T-cell (primary cell): ENCODE measurements around the gene DLX1. TPM values are rescaled to one million over a fixed set of nuclear protein-coding genes. Genes with fewer than 3 reads are reported as not detected.
A peak's percentile ranks its signal among the peaks of the same experiment; 100 is the strongest.

Experiments used
- ATAC-seq, 4 experiments: fragments of 200-7000 bp in 3 of 4; fragments of 150-1000 bp in 1 of 4; cut with Tn5 transposase; replicated peaks in 1 of 4; 1 replicate in 3 of 4; 2 replicates in 1 of 4; pipeline ENCODE4 v1.10.0; 2021; ENCODE audit warnings: moderate library complexity in 3 of 4, mild to moderate bottlenecking in 2 of 4, moderate number of reproducible peaks in 1 of 4
- CTCF ChIA-PET, 2 donors: fragments of 300-600 bp; sonication (Branson Sonifier 250); formaldehyde crosslinking; loops; one replicate each; lab custom pipeline; 2022; ENCODE audit warnings: antibody characterized with exemption in 2 of 2; lab: Charles Lee
- POLR2A ChIA-PET, 2 donors: fragments of 300-600 bp; sonication (Branson Sonifier 250); formaldehyde crosslinking; loops; one replicate each; lab custom pipeline; 2022; ENCODE audit warnings: antibody characterized with exemption in 2 of 2; lab: Charles Lee
- DNase-seq, 35 experiments: peaks; one replicate each; pipeline versions ENCODE4 v3.0.0 to v3.0.0-alpha.2; 2013 to 2023
- H3K27ac ChIP-seq: one replicate; pipeline ENCODE4 v1.5.1; 2013; ENCODE audit warnings: low read length
- H3K27me3 ChIP-seq, 2 experiments: replicated peaks in 1 of 2; 1 replicate in 1 of 2; 2 replicates in 1 of 2; pipeline versions ENCODE4 v1.6.1 to v1.7.0; 2013; ENCODE audit warnings: low read length in 1 of 2, mixed read lengths in 1 of 2; ENCODE audit not compliant: control insufficient read depth in 2 of 2, insufficient read depth in 2 of 2; ENCODE audit errors: extremely low read depth in 1 of 2
- H3K36me3 ChIP-seq, 2 donors: 1 replicate in 1 of 2; 2 replicates in 1 of 2; pipeline versions ENCODE4 v1.6.1 to v1.7.0; 2013; ENCODE audit warnings: low read length in 1 of 2; ENCODE audit not compliant: control insufficient read depth in 2 of 2, insufficient read depth in 1 of 2; ENCODE audit errors: extremely low read depth in 1 of 2
- H3K4me1 ChIP-seq, 2 experiments: 1 replicate in 1 of 2; 2 replicates in 1 of 2; pipeline versions ENCODE4 v1.6.1 to v1.7.0; 2013; ENCODE audit warnings: low read length in 2 of 2, mixed read lengths in 1 of 2; ENCODE audit not compliant: insufficient read depth in 2 of 2, control insufficient read depth in 1 of 2; ENCODE audit errors: extremely low read depth in 1 of 2
- H3K4me3 ChIP-seq, 2 donors: 1 replicate in 1 of 2; 2 replicates in 1 of 2; pipeline versions ENCODE4 v1.5.1 to v1.7.0; 2013; ENCODE audit warnings: mild to moderate bottlenecking in 2 of 2, low read length in 1 of 2, moderate library complexity in 1 of 2; ENCODE audit not compliant: control insufficient read depth in 1 of 2; ENCODE audit errors: extremely low read depth in 1 of 2
- H3K9me3 ChIP-seq: 2 replicates; pipeline ENCODE4 v1.7.0; 2013
- H3K27ac Mint-ChIP-seq, 2 donors: one replicate each; pipeline ENCODE4 v1.8.0; 2020 to 2021; ENCODE audit warnings: mild to moderate bottlenecking in 2 of 2, mixed read lengths in 2 of 2
- H3K27me3 Mint-ChIP-seq, 2 donors: one replicate each; pipeline ENCODE4 v1.8.0; 2021 to 2022; ENCODE audit warnings: mixed read lengths in 2 of 2
- H3K36me3 Mint-ChIP-seq: one replicate; pipeline ENCODE4 v1.8.0; 2021; ENCODE audit warnings: mixed read lengths
- H3K4me1 Mint-ChIP-seq, 3 donors: one replicate each; pipeline ENCODE4 v1.8.0; 2020 to 2022; ENCODE audit warnings: mixed read lengths in 3 of 3, mild to moderate bottlenecking in 1 of 3
- H3K4me3 Mint-ChIP-seq, 3 donors: one replicate each; pipeline ENCODE4 v1.8.0; 2020 to 2022; ENCODE audit warnings: mild to moderate bottlenecking in 3 of 3, mixed read lengths in 3 of 3, moderate library complexity in 3 of 3
- H3K9me3 Mint-ChIP-seq, 3 donors: one replicate each; pipeline ENCODE4 v1.8.0; 2020 to 2022; ENCODE audit warnings: mixed read lengths in 3 of 3
- WGBS: methylation state at CpG from one replicate; pipeline ENCODE4 v1.1.5; 2013; ENCODE audit warnings: missing lambda C conversion rate; ENCODE audit not compliant: insufficient coverage; 5-methylcytosine and 5-hydroxymethylcytosine counted together
- total RNA-seq, 35 experiments: library from RNA in 6 of 35; stranded (reverse) in 6 of 35; fragments of 120-200 nt in 1 of 35; gene quantifications; one replicate each; pipeline versions ENCODE4 v1.2.1 to v1.2.4 and lab custom pipeline; 2013 to 2026

Gene DLX1
- total RNA-seq, 5 donors from 2014 or later (not counting 1 experiment from before 2014, with no cell fraction given) = not detected

- peaks cover 74 to 89% of the 10 kb centered on the region in 2 donors for H3K27me3 Mint-ChIP-seq
- ChIA-PET CTCF (interaction anchor here in 1 of 2 donors (0.6 to 1.0 kb wide), 3 partner anchors 9 to 376 kb away, joined by 3 to 4 read pairs (median 3); no protein-coding TSS in a partner anchor), POLR2A (interaction anchor here in 1 of 2 donors (0.6 kb wide), 1 partner anchor 33 kb away, joined by 3 read pairs; no protein-coding TSS in a partner anchor)
- Histone ChIP-seq H3K9me3 (no peaks in the 10 kb centered on the region), H3K27me3 (peaks cover 18 to 87% of the 10 kb centered on the region in 2 experiments), H3K36me3 (no peaks in the 10 kb centered on the region), H3K27ac (no peak overlapping the region), H3K4me1 (peaks cover 12 to 61% of the 10 kb centered on the region in 2 experiments), H3K4me3 (no peak overlapping the region)
- H3K36me3 Mint-ChIP-seq = peaks cover 3% of the 10 kb centered on the region
- DNase-seq (peak in 2 of 35 experiments; percentile 2 to 25), ATAC-seq (no peak)
- H3K4me1 Mint-ChIP-seq = peaks cover 38 to 50% (median 48%) of the 10 kb centered on the region in 3 donors
- H3K9me3 Mint-ChIP-seq = no peaks in the 10 kb centered on the region
- H3K4me3 Mint-ChIP-seq = peak overlapping the region in 1 of 3 donors; percentile 70
- no peak overlapping the region for H3K27ac Mint-ChIP-seq
- 16% methylated on average over 9 of the region's 14 CpGs for WGBS
These were observed 3.0 kb upstream of the DLX1 start for GRCh38 chr2:172082105-172082943.

GRCh38 chr2:172082944-172083627 lies 2.2 kb upstream of the DLX1 start:
- Mint-ChIP-seq H3K9me3 (no peaks in the 10 kb centered on the region), H3K27ac (peak overlapping the region in 1 of 2 donors; percentile 24), H3K36me3 (peaks cover 3% of the 10 kb centered on the region), H3K4me1 (peaks cover 46 to 57% (median 55%) of the 10 kb centered on the region in 3 donors), H3K4me3 (peak overlapping the region in 2 of 3 donors; percentile 56 to 70), H3K27me3 (peaks cover 80 to 95% of the 10 kb centered on the region in 2 donors)
- H3K4me1 ChIP-seq = peaks cover 12 to 69% of the 10 kb centered on the region in 2 experiments
- H3K27me3 ChIP-seq = peaks cover 18 to 94% of the 10 kb centered on the region in 2 experiments
- no peak overlapping the region for H3K27ac ChIP-seq
- H3K4me3 ChIP-seq = peak overlapping the region in 1 of 2 donors; percentile 2
- no peaks in the 10 kb centered on the region for H3K36me3 ChIP-seq
- DNase-seq (peak in 2 of 35 experiments; percentile 3 to 29), ATAC-seq (no peak)
- 13% methylated on average over 37 of the region's 42 CpGs for WGBS
- CTCF ChIA-PET = interaction anchor here (0.6 to 2.6 kb wide), 2 partner anchors 20 to 594 kb away, joined by 3 to 9 read pairs; partner anchors contain the start of gene DLX2 (in 1 of the 2)
- POLR2A ChIA-PET = interaction anchor here in 1 of 2 donors (0.6 kb wide), 1 partner anchor 32 kb away, joined by 3 read pairs; no protein-coding TSS in a partner anchor
- no peaks in the 10 kb centered on the region for H3K9me3 ChIP-seq

GRCh38 chr2:172083628-172084394 lies 1.5 kb upstream of the DLX1 start:
- CTCF ChIA-PET = interaction anchor here (0.6 to 2.6 kb wide), 2 partner anchors 20 to 593 kb away, joined by 3 to 9 read pairs; partner anchors contain the start of gene DLX2 (in 1 of the 2)
- no peaks in the 10 kb centered on the region for H3K9me3 Mint-ChIP-seq
- H3K36me3 ChIP-seq = no peaks in the 10 kb centered on the region
- H3K4me3 Mint-ChIP-seq = peak overlapping the region in 2 of 3 donors; percentile 56 to 70
- POLR2A ChIA-PET = no interaction called here
- H3K4me3 ChIP-seq = peak overlapping the region in 1 of 2 donors; percentile 74
- H3K27ac ChIP-seq = no peak overlapping the region
- 11% methylated on average over 9 of the region's 23 CpGs for WGBS
- H3K9me3 ChIP-seq = no peaks in the 10 kb centered on the region
- peaks cover 12 to 74% of the 10 kb centered on the region in 2 experiments for H3K4me1 ChIP-seq
- peaks cover 82 to 96% of the 10 kb centered on the region in 2 donors for H3K27me3 Mint-ChIP-seq
- DNase-seq (peak in 2 of 35 experiments; percentile 16 to 29), ATAC-seq (no peak)
- peaks cover 18 to 96% of the 10 kb centered on the region in 2 experiments for H3K27me3 ChIP-seq
- H3K36me3 Mint-ChIP-seq = peaks cover 3% of the 10 kb centered on the region
- H3K4me1 Mint-ChIP-seq = peaks cover 53 to 62% (median 57%) of the 10 kb centered on the region in 3 donors
- H3K27ac Mint-ChIP-seq = peak overlapping the region in 1 of 2 donors; percentile 24

- H3K9me3 ChIP-seq = no peaks in the 10 kb centered on the region
- Mint-ChIP-seq H3K36me3 (peaks cover 3% of the 10 kb centered on the region), H3K27me3 (peaks cover 80 to 94% of the 10 kb centered on the region in 2 donors), H3K9me3 (no peaks in the 10 kb centered on the region), H3K27ac (no peak overlapping the region), H3K4me3 (peak overlapping the region; percentile 56 to 74 (median 70)), H3K4me1 (peaks cover 53 to 62% (median 57%) of the 10 kb centered on the region in 3 donors)
- H3K36me3 ChIP-seq = no peaks in the 10 kb centered on the region
- ChIA-PET POLR2A (no interaction called here), CTCF (interaction anchor here in 1 of 2 donors (1.3 to 2.6 kb wide), 2 partner anchors 15 to 19 kb away, joined by 3 to 9 read pairs; partner anchors contain the start of gene DLX2)
- ATAC-seq = no peak
- peak in 1 of 35 experiments; percentile 25 for DNase-seq
- WGBS = 4% methylated on average over 16 of the region's 17 CpGs
- peaks cover 23 to 96% of the 10 kb centered on the region in 2 experiments for H3K27me3 ChIP-seq
- peak overlapping the region; percentile 35 to 74 for H3K4me3 ChIP-seq
- H3K4me1 ChIP-seq = peaks cover 12 to 74% of the 10 kb centered on the region in 2 experiments
- H3K27ac ChIP-seq = no peak overlapping the region
These were observed 987 bp upstream of the DLX1 start for GRCh38 chr2:172084395-172084644.

GRCh38 chr2:172084645-172085459 lies 455 bp upstream of the DLX1 start:
- peaks cover 3% of the 10 kb centered on the region for H3K36me3 Mint-ChIP-seq
- H3K36me3 ChIP-seq = no peaks in the 10 kb centered on the region
- WGBS = 1% methylated on average over 76 of the region's 76 CpGs
- DNase-seq (peak in 5 of 35 experiments; percentile 11 to 68 (median 32)), ATAC-seq (peak; percentile 44 to 62 (median 50))
- no peaks in the 10 kb centered on the region for H3K9me3 ChIP-seq
- H3K4me1 Mint-ChIP-seq = peaks cover 53 to 63% (median 57%) of the 10 kb centered on the region in 3 donors
- peak overlapping the region; percentile 35 to 74 for H3K4me3 ChIP-seq
- ChIA-PET POLR2A (interaction anchor here in 1 of 2 donors (0.5 kb wide), 1 partner anchor 1799 kb away, joined by 3 read pairs; no protein-coding TSS in a partner anchor), CTCF (interaction anchor here (0.9 to 2.6 kb wide), 4 partner anchors 14 to 22 kb away, joined by 3 to 9 read pairs (median 6); partner anchors contain the start of gene DLX2 (in 1 of the 2))
- no peaks in the 10 kb centered on the region for H3K9me3 Mint-ChIP-seq
- H3K4me3 Mint-ChIP-seq = peak overlapping the region; percentile 56 to 74 (median 70)
- peaks cover 78 to 95% of the 10 kb centered on the region in 2 donors for H3K27me3 Mint-ChIP-seq
- H3K27me3 ChIP-seq = peaks cover 24 to 98% of the 10 kb centered on the region in 2 experiments
- peak overlapping the region in 1 of 2 donors; percentile 69 for H3K27ac Mint-ChIP-seq
- peaks cover 12 to 74% of the 10 kb centered on the region in 2 experiments for H3K4me1 ChIP-seq
- no peak overlapping the region for H3K27ac ChIP-seq
